SK-N-MC (cell line): Measurements from ENCODE around the gene ACTN1.

Experiments
- EZH2 ChIP-seq: fragments of 200-600 bp; sonication (generic); IDR thresholded peaks from one replicate; pipeline ENCODE4 v1.6.1; 2017; ENCODE audit warnings: antibody characterized with exemption
- FOXP2 ChIP-seq: optimal IDR thresholded peaks from 2 replicates; pipeline ENCODE3; 2011; ENCODE audit warnings: mild to moderate bottlenecking, moderate library complexity; ENCODE audit not compliant: insufficient read depth; ENCODE audit errors: extremely low read length, control extremely low read depth
- POLR2AphosphoS5 ChIP-seq: IDR thresholded peaks from 2 replicates; pipeline ENCODE4 v1.6.1; 2012; ENCODE audit warnings: mild to moderate bottlenecking, low read depth, low read length, borderline replicate concordance

- TF ChIP-seq POLR2AphosphoS5 (no peak), EZH2 (no peak), FOXP2 (no peak)
These were observed 50.1 kb downstream of the ACTN1 start for GRCh38 chr14:68928770-68929550.
